A673 (cell line): ENCODE data around the gene ANO3.

Source experiments
- CTCF ChIP-seq: fragments of 300-800, 200-600 bp; sonication (generic); conservative IDR thresholded peaks from 2 replicates; pipeline ENCODE4 v1.5.1; 2017; ENCODE audit warnings: low read depth, mild to moderate bottlenecking, antibody characterized with exemption, low read length, moderate library complexity, mixed read lengths
- EZH2 ChIP-seq: fragments of 200-600 bp; sonication (generic); IDR thresholded peaks from 2 replicates; pipeline ENCODE4 v1.6.1; 2017; ENCODE audit warnings: borderline replicate concordance, low read depth, mild to moderate bottlenecking, mixed read lengths, antibody characterized with exemption, low read length; ENCODE audit not compliant: poor library complexity, severe bottlenecking

- no peak for TF ChIP-seq CTCF
- TF ChIP-seq EZH2: no peak
Observed at GRCh38 chr11:26622181-26622580, 290.3 kb downstream of the ANO3 start.
